Neural progenitor cell (in vitro differentiated cells): ENCODE data around the gene BHLHA15. TPM values are rescaled to one million over a fixed set of nuclear protein-coding genes. Genes with fewer than 3 reads are reported as not detected.

Experiments used
- DNase-seq: peaks from one replicate; pipeline ENCODE4 v3.0.0-alpha.2; 2016; ENCODE audit warnings: low spot score
- H2AFZ ChIP-seq: fragments of 200-600 bp; sonication (generic); replicated peaks from 2 replicates; pipeline ENCODE4 v1.6.1; 2016; ENCODE audit warnings: antibody characterized with exemption
- H3F3A ChIP-seq: fragments of 200-600 bp; sonication (generic); 2 replicates; pipeline ENCODE4 v1.6.1; 2016; ENCODE audit warnings: antibody characterized with exemption, low read depth
- H3K27ac ChIP-seq: fragments of 200-600 bp; sonication (generic); 2 replicates; pipeline ENCODE4 v1.5.1; 2016; ENCODE audit warnings: mild to moderate bottlenecking
- H3K27me3 ChIP-seq: fragments of 200-600 bp; sonication (generic); 2 replicates; pipeline ENCODE4 v1.6.1; 2016; ENCODE audit warnings: mild to moderate bottlenecking, moderate library complexity
- H3K36me3 ChIP-seq: fragments of 200-600 bp; sonication (generic); 2 replicates; pipeline ENCODE4 v1.5.1; 2016
- H3K4me1 ChIP-seq: fragments of 200-600 bp; sonication (generic); 2 replicates; pipeline ENCODE4 v1.6.1; 2016; ENCODE audit warnings: mixed run types
- H3K4me2 ChIP-seq: fragments of 200-600 bp; sonication (generic); 2 replicates; pipeline ENCODE4 v1.6.1; 2016
- H3K4me3 ChIP-seq: fragments of 200-600 bp; sonication (generic); 2 replicates; pipeline ENCODE4 v1.5.1; 2016
- H3K79me2 ChIP-seq: fragments of 200-600 bp; sonication (generic); 2 replicates; pipeline ENCODE4 v1.6.1; 2016; ENCODE audit warnings: low read depth
- H3K9ac ChIP-seq: fragments of 200-600 bp; sonication (generic); 2 replicates; pipeline ENCODE4 v1.6.1; 2016
- H3K9me3 ChIP-seq: fragments of 200-600 bp; sonication (generic); 2 replicates; pipeline ENCODE4 v1.5.1; 2016; ENCODE audit warnings: low read depth
- H4K20me1 ChIP-seq: fragments of 200-600 bp; sonication (generic); 2 replicates; pipeline ENCODE4 v1.6.1; 2016; ENCODE audit warnings: low read depth
- H3K27ac Mint-ChIP-seq: 3 replicates; pipeline ENCODE4 v1.8.0; 2021; ENCODE audit warnings: mixed read lengths
- H3K27me3 Mint-ChIP-seq: 2 replicates; pipeline ENCODE4 v1.8.0; 2022; ENCODE audit warnings: low read depth, mild to moderate bottlenecking, inconsistent platforms, moderate library complexity, mixed read lengths; ENCODE audit not compliant: insufficient read depth
- H3K36me3 Mint-ChIP-seq: 3 replicates; pipeline ENCODE4 v1.8.0; 2021; ENCODE audit warnings: mixed read lengths
- H3K4me1 Mint-ChIP-seq: 3 replicates; pipeline ENCODE4 v1.8.0; 2021; ENCODE audit warnings: mixed read lengths
- H3K4me3 Mint-ChIP-seq: 3 replicates; pipeline ENCODE4 v1.8.0; 2021; ENCODE audit warnings: mild to moderate bottlenecking, moderate library complexity, mixed read lengths
- H3K9me3 Mint-ChIP-seq: 3 replicates; pipeline ENCODE4 v1.8.0; 2020; ENCODE audit warnings: mixed read lengths
- CTCF ChIP-seq: fragments of 200-600 bp; sonication (generic); IDR thresholded peaks from 2 replicates; pipeline ENCODE4 v1.5.1; 2017; ENCODE audit warnings: antibody characterized with exemption, mild to moderate bottlenecking
- EZH2 ChIP-seq: fragments of 200-600 bp; sonication (generic); IDR thresholded peaks from 2 replicates; pipeline ENCODE4 v1.6.1; 2017; ENCODE audit warnings: antibody characterized with exemption, mild to moderate bottlenecking, moderate library complexity
- EZH2phosphoT487 ChIP-seq: fragments of 200-600 bp; sonication (generic); IDR thresholded peaks from 2 replicates; pipeline ENCODE4 v1.6.1; 2017; ENCODE audit warnings: antibody characterized with exemption
- total RNA-seq: library from RNA; depleted of rRNA; stranded (reverse); fragments of >200 nt; gene quantifications from 2 replicates; pipeline ENCODE4 v1.2.3, GENCODE V29; 2015; ENCODE audit warnings: low replicate concordance

BHLHA15 gene
- total RNA-seq, 1 donor from 2014 or later: 0.69 TPM

GRCh38 chr7:98202367-98203195 is 8.7 kb upstream of the BHLHA15 start:
- no peak overlapping the region for H3K4me3 ChIP-seq
- peaks cover 8% of the 10 kb centered on the region for H4K20me1 ChIP-seq
- Mint-ChIP-seq H3K4me1 (no peaks in the 10 kb centered on the region), H3K4me3 (no peak overlapping the region), H3K36me3 (peaks cover 37% of the 10 kb centered on the region), H3K9me3 (peaks cover 7% of the 10 kb centered on the region), H3K27me3 (peaks cover 2% of the 10 kb centered on the region), H3K27ac (no peak overlapping the region)
- H3K27me3 ChIP-seq: no peaks in the 10 kb centered on the region
- no peaks in the 10 kb centered on the region for H3K4me1 ChIP-seq
- peaks cover 30% of the 10 kb centered on the region for H3K79me2 ChIP-seq
- no peak overlapping the region for H3K9ac ChIP-seq
- no peaks in the 10 kb centered on the region for H3F3A ChIP-seq
- H3K27ac ChIP-seq: no peak overlapping the region
- DNase-seq: no peak
- TF ChIP-seq EZH2phosphoT487 (no peak), CTCF (no peak), EZH2 (no peak)
- H3K9me3 ChIP-seq: no peaks in the 10 kb centered on the region
- H3K4me2 ChIP-seq: no peak overlapping the region
- no peak overlapping the region for H2AFZ ChIP-seq
- no peaks in the 10 kb centered on the region for H3K36me3 ChIP-seq

DNA sequence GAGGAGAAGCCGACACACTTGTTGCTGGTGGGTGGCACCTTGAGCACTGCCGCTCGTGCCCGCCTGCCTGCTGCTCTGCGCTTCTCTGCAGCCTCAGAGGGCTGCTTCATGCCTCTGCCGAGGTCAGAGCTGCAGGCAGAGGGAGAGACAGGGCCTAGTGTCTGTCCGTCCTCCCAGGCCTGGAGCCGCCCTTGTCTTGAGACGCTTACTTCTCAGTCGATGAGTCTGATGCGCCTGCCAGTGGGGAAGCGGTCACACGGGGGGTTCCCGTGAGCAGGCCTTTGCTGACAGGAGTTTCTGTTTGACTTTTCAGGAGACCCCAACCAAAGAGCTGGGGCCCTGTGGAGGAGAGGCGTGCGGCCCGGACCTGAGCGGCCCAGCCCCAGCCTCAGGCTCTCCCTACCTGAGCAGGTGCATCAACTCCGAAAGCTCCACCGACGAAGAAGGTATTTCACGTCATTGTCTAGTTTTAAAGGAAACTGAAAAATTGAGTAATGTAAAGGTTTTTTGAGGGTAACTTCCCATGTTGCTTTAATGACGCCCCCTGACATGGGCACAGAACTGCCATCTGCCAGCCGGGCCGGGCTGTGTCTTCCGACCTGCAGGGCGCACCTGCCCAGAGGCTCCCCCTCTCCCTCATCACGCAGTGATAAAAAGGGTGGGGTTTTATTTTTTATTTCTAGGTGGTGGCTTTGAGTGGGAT is 7.8 kb upstream of the BHLHA15 start:
- H3K4me1 Mint-ChIP-seq: no peaks in the 10 kb centered on the region
- H3K9me3 Mint-ChIP-seq: peaks cover 4% of the 10 kb centered on the region
- no peak overlapping the region for H3K27ac Mint-ChIP-seq
- Histone ChIP-seq H2AFZ (no peak overlapping the region), H3K36me3 (no peaks in the 10 kb centered on the region), H3K4me1 (no peaks in the 10 kb centered on the region), H3K79me2 (peaks cover 22% of the 10 kb centered on the region), H3K27ac (no peak overlapping the region), H3K9ac (no peak overlapping the region), H3K4me2 (no peak overlapping the region), H3K9me3 (no peaks in the 10 kb centered on the region), H3K27me3 (no peaks in the 10 kb centered on the region), H3K4me3 (no peak overlapping the region), H4K20me1 (peaks cover 8% of the 10 kb centered on the region), H3F3A (no peaks in the 10 kb centered on the region)
- no peak overlapping the region for H3K4me3 Mint-ChIP-seq
- DNase-seq: no peak
- TF ChIP-seq CTCF (no peak), EZH2 (no peak), EZH2phosphoT487 (no peak)
- H3K27me3 Mint-ChIP-seq: peaks cover 2% of the 10 kb centered on the region
- H3K36me3 Mint-ChIP-seq: peaks cover 33% of the 10 kb centered on the region

DNA sequence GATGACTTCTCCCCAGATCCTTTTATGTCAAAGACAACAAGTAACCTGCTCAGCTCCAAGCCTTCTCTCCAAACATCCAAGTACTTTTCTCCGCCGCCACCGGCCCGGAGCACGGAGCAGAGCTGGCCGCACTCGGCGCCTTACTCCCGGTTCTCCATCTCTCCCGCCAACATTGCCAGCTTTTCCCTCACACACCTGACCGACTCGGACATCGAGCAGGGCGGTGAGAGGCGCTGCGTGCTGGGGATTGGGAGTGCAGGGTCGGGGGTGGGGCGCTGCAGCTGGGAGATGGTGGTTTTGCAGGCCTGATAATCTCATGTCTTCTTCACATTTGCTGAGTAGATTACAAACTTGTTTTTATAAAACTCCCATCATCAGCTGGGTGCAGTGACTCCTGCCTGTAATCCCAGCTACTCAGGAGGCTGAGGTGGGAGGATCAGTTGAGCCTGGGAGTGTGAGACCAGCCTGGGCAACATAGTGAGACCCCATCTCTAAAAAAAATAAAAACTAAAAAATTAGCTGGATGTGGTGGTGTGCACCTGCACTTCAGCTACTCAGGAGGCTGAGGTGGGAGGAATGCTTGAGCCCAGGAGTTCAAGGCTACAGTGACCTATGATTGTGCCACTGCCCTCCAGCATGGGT is 7.2 kb upstream of the BHLHA15 start:
- peaks cover 7% of the 10 kb centered on the region for H4K20me1 ChIP-seq
- H3K9me3 Mint-ChIP-seq: peaks cover 1% of the 10 kb centered on the region
- no peaks in the 10 kb centered on the region for H3K36me3 ChIP-seq
- no peak for DNase-seq
- no peaks in the 10 kb centered on the region for H3K4me1 Mint-ChIP-seq
- no peaks in the 10 kb centered on the region for H3K4me1 ChIP-seq
- no peak overlapping the region for H3K4me2 ChIP-seq
- peaks cover 30% of the 10 kb centered on the region for H3K36me3 Mint-ChIP-seq
- no peak overlapping the region for H2AFZ ChIP-seq
- H3K27me3 Mint-ChIP-seq: peaks cover 2% of the 10 kb centered on the region
- H3K9me3 ChIP-seq: no peaks in the 10 kb centered on the region
- no peak overlapping the region for H3K27ac Mint-ChIP-seq
- TF ChIP-seq EZH2 (no peak), EZH2phosphoT487 (no peak), CTCF (no peak)
- H3K27me3 ChIP-seq: no peaks in the 10 kb centered on the region
- no peaks in the 10 kb centered on the region for H3F3A ChIP-seq
- H3K79me2 ChIP-seq: peaks cover 16% of the 10 kb centered on the region
- no peak overlapping the region for H3K27ac ChIP-seq
- no peak overlapping the region for H3K4me3 Mint-ChIP-seq
- no peak overlapping the region for H3K4me3 ChIP-seq
- H3K9ac ChIP-seq: no peak overlapping the region
